Midbrain (tissue), 1 donor: ENCODE data around the gene HBP1.
"Not testable (repeated sequence)": the region's sequence is repeated elsewhere in the genome, so short reads cannot be mapped to it uniquely, and the experiment has no call there.

Experiments
- DNase-seq: peaks from one replicate; lab custom pipeline; 2025; lab: John Stamatoyannopoulos, UW

HBP1 gene

GRCh38 chr7:107228291-107228690 lies 59.5 kb downstream of the HBP1 start:
- DNase-seq: no peak

- DNase-seq: no peak
Measured at GRCh38 chr7:107230334-107230733, 61.5 kb downstream of the HBP1 start.

GRCh38 chr7:107232568-107233090 lies 63.8 kb downstream of the HBP1 start:
- no peak for DNase-seq

GRCh38 chr7:107233174-107233573 lies 64.4 kb downstream of the HBP1 start:
- DNase-seq: no peak

- DNase-seq: no peak
Measured at GRCh38 chr7:107233981-107234380, 65.2 kb downstream of the HBP1 start.

- peak; percentile 37 for DNase-seq
Measured at GRCh38 chr7:107234436-107234835, 65.6 kb downstream of the HBP1 start.

GRCh38 chr7:107236862-107237261 lies 68.1 kb downstream of the HBP1 start:
- DNase-seq: no peak

GRCh38 chr7:107237451-107237850 lies 68.6 kb downstream of the HBP1 start:
- no peak for DNase-seq

- DNase-seq: no peak
Measured at GRCh38 chr7:107242267-107242666, 73.5 kb downstream of the HBP1 start.

- DNase-seq: no peak
Measured at GRCh38 chr7:107244613-107245012, 75.8 kb downstream of the HBP1 start.

- DNase-seq: not testable (repeated sequence)
Measured at GRCh38 chr7:107246836-107247235, 78.0 kb downstream of the HBP1 start.

GRCh38 chr7:107248551-107249316 lies 79.9 kb downstream of the HBP1 start:
- no peak for DNase-seq

- no peak for DNase-seq
Measured at GRCh38 chr7:107251963-107252362, 83.2 kb downstream of the HBP1 start.
